Panc1 (cell line): Measurements from ENCODE around the gene FARP2.

ENCODE experiments used
- POLR2AphosphoS5 ChIP-seq: IDR thresholded peaks from 2 replicates; pipeline ENCODE4 v1.6.1; 2012; ENCODE audit warnings: mild to moderate bottlenecking, low read depth, low read length, moderate library complexity
- REST ChIP-seq, 2 experiments: IDR thresholded peaks; 2 replicates each; pipeline ENCODE4 v1.6.1; 2011 to 2012; ENCODE audit warnings: low read depth in 2 of 2, control low read depth in 1 of 2, low read length in 1 of 2, mild to moderate bottlenecking in 1 of 2, moderate library complexity in 1 of 2; ENCODE audit not compliant: insufficient read depth in 1 of 2
- TCF7L2 ChIP-seq: IDR thresholded peaks from 2 replicates; pipeline ENCODE4 v1.6.1; 2011; ENCODE audit warnings: mild to moderate bottlenecking, low read depth, low read length, inconsistent platforms
- TF ChIP-seq, protein P1 (sequence below): fragments of 450-650 bp; IDR thresholded peaks from 2 replicates; pipeline ENCODE4 v1.5.1; 2017; ENCODE audit warnings: mild to moderate bottlenecking

- TF ChIP-seq, protein P1, sequence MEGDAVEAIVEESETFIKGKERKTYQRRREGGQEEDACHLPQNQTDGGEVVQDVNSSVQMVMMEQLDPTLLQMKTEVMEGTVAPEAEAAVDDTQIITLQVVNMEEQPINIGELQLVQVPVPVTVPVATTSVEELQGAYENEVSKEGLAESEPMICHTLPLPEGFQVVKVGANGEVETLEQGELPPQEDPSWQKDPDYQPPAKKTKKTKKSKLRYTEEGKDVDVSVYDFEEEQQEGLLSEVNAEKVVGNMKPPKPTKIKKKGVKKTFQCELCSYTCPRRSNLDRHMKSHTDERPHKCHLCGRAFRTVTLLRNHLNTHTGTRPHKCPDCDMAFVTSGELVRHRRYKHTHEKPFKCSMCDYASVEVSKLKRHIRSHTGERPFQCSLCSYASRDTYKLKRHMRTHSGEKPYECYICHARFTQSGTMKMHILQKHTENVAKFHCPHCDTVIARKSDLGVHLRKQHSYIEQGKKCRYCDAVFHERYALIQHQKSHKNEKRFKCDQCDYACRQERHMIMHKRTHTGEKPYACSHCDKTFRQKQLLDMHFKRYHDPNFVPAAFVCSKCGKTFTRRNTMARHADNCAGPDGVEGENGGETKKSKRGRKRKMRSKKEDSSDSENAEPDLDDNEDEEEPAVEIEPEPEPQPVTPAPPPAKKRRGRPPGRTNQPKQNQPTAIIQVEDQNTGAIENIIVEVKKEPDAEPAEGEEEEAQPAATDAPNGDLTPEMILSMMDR = no peak
- TF ChIP-seq REST (IDR thresholded peaks at IDR 0.05; ENCODE audit: insufficient read depth in 1 of 2, low read depth in 2 of 2, low read length in 1 of 2) (no peak), POLR2AphosphoS5 (no peak), TCF7L2 (no peak)
These were observed 163.6 kb downstream of the FARP2 start for GRCh38 chr2:241519669-241520068.
